Neural cell (in vitro differentiated cells): ENCODE results near the gene HERC2. TPM values are rescaled to one million over a fixed set of nuclear protein-coding genes. Genes with fewer than 3 reads are reported as not detected.

ENCODE experiments used
- H2AFZ ChIP-seq: fragments of 200-600, 300-800 bp; sonication (generic), shearing (Covaris generic); 2 replicates; pipeline ENCODE4 v1.6.0; 2014; ENCODE audit warnings: low read depth, mild to moderate bottlenecking, antibody characterized with exemption, low read length, moderate library complexity
- H3F3A ChIP-seq: fragments of 200-600 bp; shearing (Covaris generic); 2 replicates; pipeline ENCODE4 v1.6.1; 2016; ENCODE audit warnings: mild to moderate bottlenecking, moderate library complexity, mixed read lengths, antibody characterized with exemption, low read length; ENCODE audit not compliant: insufficient read depth, poor library complexity, severe bottlenecking
- H3K27ac ChIP-seq: fragments of 200-600, 300-800 bp; sonication (generic), shearing (Covaris generic); 2 replicates; pipeline ENCODE4 v1.5.1; 2014; ENCODE audit warnings: mild to moderate bottlenecking, low read length, moderate library complexity
- H3K27me3 ChIP-seq: fragments of 300-800, 200-600 bp; sonication (generic), shearing (Covaris generic); 2 replicates; pipeline ENCODE4 v1.6.0; 2014; ENCODE audit warnings: mild to moderate bottlenecking, low read depth, low read length, moderate library complexity; ENCODE audit not compliant: insufficient read depth
- H3K36me3 ChIP-seq: fragments of 300-800, 200-600 bp; sonication (generic), shearing (Covaris generic); 2 replicates; pipeline ENCODE4 v1.5.1; 2014; ENCODE audit warnings: mild to moderate bottlenecking, antibody characterized with exemption, low read length, moderate library complexity; ENCODE audit not compliant: insufficient read depth
- H3K4me2 ChIP-seq: fragments of 300-800, 200-600 bp; sonication (generic), shearing (Covaris generic); 2 replicates; pipeline ENCODE4 v1.6.0; 2014; ENCODE audit warnings: mild to moderate bottlenecking, low read length
- H3K4me3 ChIP-seq: fragments of 300-800, 200-600 bp; sonication (generic), shearing (Covaris generic); 2 replicates; pipeline ENCODE4 v1.5.1; 2014; ENCODE audit warnings: mild to moderate bottlenecking, low read length, moderate library complexity
- H3K79me2 ChIP-seq: fragments of 200-600 bp; shearing (Covaris generic); replicated peaks from 2 replicates; pipeline ENCODE4 v1.6.0; 2014; ENCODE audit warnings: mild to moderate bottlenecking, low read length, moderate library complexity; ENCODE audit not compliant: insufficient read depth
- H3K9ac ChIP-seq: fragments of 300-800, 200-600 bp; sonication (generic), shearing (Covaris generic); 2 replicates; pipeline ENCODE4 v1.6.1; 2016; ENCODE audit warnings: mild to moderate bottlenecking, low read length, mixed read lengths
- H3K9me2 ChIP-seq: fragments of 200-600 bp; shearing (Covaris generic); 2 replicates; pipeline ENCODE4 v1.6.1; 2016; ENCODE audit warnings: mild to moderate bottlenecking, low read length, mixed read lengths; ENCODE audit not compliant: insufficient read depth
- H3K9me3 ChIP-seq: fragments of 200-600, 300-800 bp; sonication (generic), shearing (Covaris generic); 2 replicates; pipeline ENCODE4 v1.6.1; 2016; ENCODE audit warnings: mild to moderate bottlenecking, mixed run types, low read length, moderate library complexity, mixed read lengths
- H4K20me1 ChIP-seq: fragments of 200-600 bp; shearing (Covaris generic); 2 replicates; pipeline ENCODE4 v1.6.1; 2016; ENCODE audit warnings: mild to moderate bottlenecking, mixed run types; ENCODE audit not compliant: insufficient read depth
- EP300 ChIP-seq: fragments of 450-650 bp; conservative IDR thresholded peaks from 2 replicates; pipeline ENCODE4 v1.6.1; 2014; ENCODE audit warnings: antibody characterized with exemption, mild to moderate bottlenecking, moderate library complexity; ENCODE audit not compliant: poor library complexity, severe bottlenecking
- EZH2 ChIP-seq: fragments of 200-600, 300-800 bp; shearing (Covaris generic), sonication (generic); IDR thresholded peaks from 2 replicates; pipeline ENCODE4 v1.6.1; 2014; ENCODE audit warnings: antibody characterized with exemption, low read length, borderline replicate concordance, mild to moderate bottlenecking; ENCODE audit not compliant: insufficient read depth, poor library complexity, severe bottlenecking
- MXI1 ChIP-seq: fragments of 450-650 bp; conservative IDR thresholded peaks from 2 replicates; pipeline ENCODE4 v1.6.1; 2014; ENCODE audit warnings: antibody characterized with exemption, mild to moderate bottlenecking; ENCODE audit not compliant: poor library complexity, severe bottlenecking
- POLR2AphosphoS5 ChIP-seq: IDR thresholded peaks from 2 replicates; pipeline ENCODE4 v1.6.1; 2012
- RAD21 ChIP-seq: fragments of 450-650 bp; conservative IDR thresholded peaks from 2 replicates; pipeline ENCODE4 v1.6.1; 2014; ENCODE audit warnings: antibody characterized with exemption, mild to moderate bottlenecking, moderate library complexity
- SMC3 ChIP-seq: fragments of 450-650 bp; conservative IDR thresholded peaks from 2 replicates; pipeline ENCODE4 v1.6.1; 2014; ENCODE audit warnings: antibody characterized with exemption, mild to moderate bottlenecking, moderate library complexity; ENCODE audit not compliant: poor library complexity
- TAF1 ChIP-seq: IDR thresholded peaks from 2 replicates; pipeline ENCODE4 v1.6.1; 2012; ENCODE audit warnings: low read depth
- polyA plus RNA-seq: library from polyadenylated mRNA; depleted of rRNA; stranded (reverse); fragments of >200 nt; gene quantifications from 2 replicates; pipeline ENCODE4 v1.2.3, GENCODE V29; 2014
- TF ChIP-seq, protein P1 (sequence below): IDR thresholded peaks from 2 replicates; pipeline ENCODE4 v1.6.1; 2012; ENCODE audit warnings: borderline replicate concordance
- TF ChIP-seq, protein P2 (sequence below): fragments of 450-650 bp; IDR thresholded peaks from 2 replicates; pipeline ENCODE4 v1.5.1; 2014; ENCODE audit warnings: antibody characterized with exemption, mild to moderate bottlenecking, moderate library complexity; ENCODE audit not compliant: poor library complexity, severe bottlenecking

The HERC2 gene
- polyA plus RNA-seq, 1 donor from 2014 or later = 47.3 TPM

DNA sequence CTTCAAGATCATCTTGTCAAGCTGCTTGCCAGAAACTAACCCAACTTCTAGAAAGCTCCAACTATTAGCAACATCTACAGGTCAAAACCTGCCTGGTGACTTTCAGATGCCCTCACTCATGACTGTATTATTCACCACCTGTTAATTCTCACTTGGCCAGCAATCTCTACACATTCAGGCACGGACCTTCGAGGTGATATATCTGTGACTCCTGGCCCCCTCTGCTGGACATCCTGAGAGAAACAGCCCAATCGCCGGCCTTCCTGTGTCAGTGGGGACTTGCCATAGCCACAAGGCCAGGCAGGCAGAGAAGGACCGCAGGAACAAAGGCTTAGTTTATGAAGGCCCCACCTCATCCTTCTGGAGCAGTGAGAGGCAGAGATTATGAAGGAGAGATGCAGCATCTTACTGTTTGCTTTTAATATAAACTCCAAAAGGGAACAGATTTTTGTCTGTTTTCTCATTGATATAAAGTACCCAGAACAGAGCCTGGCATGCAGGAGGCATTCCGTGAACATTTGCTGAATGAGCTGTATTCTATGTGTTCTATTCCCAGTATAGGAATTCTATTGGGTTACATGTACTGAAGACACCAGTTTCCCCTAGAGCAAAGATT is 198.5 kb downstream of the HERC2 start:
- Histone ChIP-seq H3K9ac (no peak overlapping the region), H2AFZ (no peak overlapping the region), H3K27ac (no peak overlapping the region)

DNA sequence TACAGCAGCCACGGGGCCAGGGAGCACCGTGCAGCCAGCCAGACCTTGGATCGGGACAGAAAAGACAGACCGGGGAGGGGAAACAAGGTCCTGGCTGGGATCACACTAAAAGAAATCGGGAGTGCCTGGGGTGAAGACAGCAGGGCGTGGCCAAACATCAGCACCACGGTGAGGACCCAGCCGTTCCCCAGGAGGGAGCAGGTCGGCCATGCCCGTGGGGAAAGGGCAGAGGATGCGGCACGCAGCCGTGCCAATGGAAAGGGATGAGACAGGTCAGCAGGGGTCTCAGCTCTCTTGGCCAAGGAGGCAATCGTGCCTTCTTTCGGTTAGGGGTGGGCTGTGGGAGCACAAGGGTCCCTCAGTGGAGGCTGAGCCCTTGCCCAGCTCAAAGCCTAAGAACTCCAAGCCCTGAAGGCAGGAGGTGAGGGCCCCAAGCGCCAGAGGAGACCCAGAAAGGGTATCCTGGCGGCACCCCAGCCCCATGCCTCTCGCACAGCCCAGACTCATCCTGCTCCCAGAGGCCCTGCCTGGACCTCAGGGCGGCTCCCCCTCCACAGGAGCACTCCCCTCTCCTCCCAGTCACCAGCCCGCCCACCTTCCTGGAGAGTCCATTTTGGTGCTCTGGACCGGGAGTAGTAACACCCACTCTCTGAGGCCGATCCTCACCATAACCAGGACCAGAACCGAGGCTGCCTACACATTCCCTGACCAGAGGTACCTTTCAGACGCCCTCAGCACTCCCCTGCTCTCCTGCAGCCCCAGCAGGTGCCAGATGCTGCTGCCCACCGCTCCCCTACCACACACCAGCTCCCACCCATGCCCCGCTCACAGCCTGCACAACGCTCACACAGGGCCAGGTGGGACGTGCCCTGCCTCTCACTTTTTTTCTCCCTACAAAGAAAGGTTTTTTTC is 199.7 kb downstream of the HERC2 start:
- no peak overlapping the region for H3K27ac ChIP-seq
- no peaks in the 10 kb centered on the region for H3F3A ChIP-seq
- no peaks in the 10 kb centered on the region for H4K20me1 ChIP-seq
- peaks cover 6% of the 10 kb centered on the region for H3K36me3 ChIP-seq
- H3K9me2 ChIP-seq = no peaks in the 10 kb centered on the region
- TF ChIP-seq POLR2AphosphoS5 = no peak
- TF ChIP-seq, protein P1, sequence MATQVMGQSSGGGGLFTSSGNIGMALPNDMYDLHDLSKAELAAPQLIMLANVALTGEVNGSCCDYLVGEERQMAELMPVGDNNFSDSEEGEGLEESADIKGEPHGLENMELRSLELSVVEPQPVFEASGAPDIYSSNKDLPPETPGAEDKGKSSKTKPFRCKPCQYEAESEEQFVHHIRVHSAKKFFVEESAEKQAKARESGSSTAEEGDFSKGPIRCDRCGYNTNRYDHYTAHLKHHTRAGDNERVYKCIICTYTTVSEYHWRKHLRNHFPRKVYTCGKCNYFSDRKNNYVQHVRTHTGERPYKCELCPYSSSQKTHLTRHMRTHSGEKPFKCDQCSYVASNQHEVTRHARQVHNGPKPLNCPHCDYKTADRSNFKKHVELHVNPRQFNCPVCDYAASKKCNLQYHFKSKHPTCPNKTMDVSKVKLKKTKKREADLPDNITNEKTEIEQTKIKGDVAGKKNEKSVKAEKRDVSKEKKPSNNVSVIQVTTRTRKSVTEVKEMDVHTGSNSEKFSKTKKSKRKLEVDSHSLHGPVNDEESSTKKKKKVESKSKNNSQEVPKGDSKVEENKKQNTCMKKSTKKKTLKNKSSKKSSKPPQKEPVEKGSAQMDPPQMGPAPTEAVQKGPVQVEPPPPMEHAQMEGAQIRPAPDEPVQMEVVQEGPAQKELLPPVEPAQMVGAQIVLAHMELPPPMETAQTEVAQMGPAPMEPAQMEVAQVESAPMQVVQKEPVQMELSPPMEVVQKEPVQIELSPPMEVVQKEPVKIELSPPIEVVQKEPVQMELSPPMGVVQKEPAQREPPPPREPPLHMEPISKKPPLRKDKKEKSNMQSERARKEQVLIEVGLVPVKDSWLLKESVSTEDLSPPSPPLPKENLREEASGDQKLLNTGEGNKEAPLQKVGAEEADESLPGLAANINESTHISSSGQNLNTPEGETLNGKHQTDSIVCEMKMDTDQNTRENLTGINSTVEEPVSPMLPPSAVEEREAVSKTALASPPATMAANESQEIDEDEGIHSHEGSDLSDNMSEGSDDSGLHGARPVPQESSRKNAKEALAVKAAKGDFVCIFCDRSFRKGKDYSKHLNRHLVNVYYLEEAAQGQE = no peak
- TF ChIP-seq, protein P2, sequence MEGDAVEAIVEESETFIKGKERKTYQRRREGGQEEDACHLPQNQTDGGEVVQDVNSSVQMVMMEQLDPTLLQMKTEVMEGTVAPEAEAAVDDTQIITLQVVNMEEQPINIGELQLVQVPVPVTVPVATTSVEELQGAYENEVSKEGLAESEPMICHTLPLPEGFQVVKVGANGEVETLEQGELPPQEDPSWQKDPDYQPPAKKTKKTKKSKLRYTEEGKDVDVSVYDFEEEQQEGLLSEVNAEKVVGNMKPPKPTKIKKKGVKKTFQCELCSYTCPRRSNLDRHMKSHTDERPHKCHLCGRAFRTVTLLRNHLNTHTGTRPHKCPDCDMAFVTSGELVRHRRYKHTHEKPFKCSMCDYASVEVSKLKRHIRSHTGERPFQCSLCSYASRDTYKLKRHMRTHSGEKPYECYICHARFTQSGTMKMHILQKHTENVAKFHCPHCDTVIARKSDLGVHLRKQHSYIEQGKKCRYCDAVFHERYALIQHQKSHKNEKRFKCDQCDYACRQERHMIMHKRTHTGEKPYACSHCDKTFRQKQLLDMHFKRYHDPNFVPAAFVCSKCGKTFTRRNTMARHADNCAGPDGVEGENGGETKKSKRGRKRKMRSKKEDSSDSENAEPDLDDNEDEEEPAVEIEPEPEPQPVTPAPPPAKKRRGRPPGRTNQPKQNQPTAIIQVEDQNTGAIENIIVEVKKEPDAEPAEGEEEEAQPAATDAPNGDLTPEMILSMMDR = no peak
- TF ChIP-seq EZH2 = no peak
- no peak for TF ChIP-seq EP300
- no peak for TF ChIP-seq SMC3
- TF ChIP-seq RAD21 = no peak
- H2AFZ ChIP-seq = no peak overlapping the region
- no peak overlapping the region for H3K4me2 ChIP-seq
- no peaks in the 10 kb centered on the region for H3K79me2 ChIP-seq
- no peaks in the 10 kb centered on the region for H3K9me3 ChIP-seq
- H3K27me3 ChIP-seq = no peaks in the 10 kb centered on the region
- no peak overlapping the region for H3K9ac ChIP-seq
- H3K4me3 ChIP-seq = no peak overlapping the region

More for the DNA sequence above, 198.5 kb downstream of the HERC2 start:
- Histone ChIP-seq H3K4me3 (no peak overlapping the region), H3K9me3 (no peaks in the 10 kb centered on the region), H3F3A (no peaks in the 10 kb centered on the region), H3K27me3 (no peaks in the 10 kb centered on the region), H3K4me2 (no peak overlapping the region), H3K79me2 (no peaks in the 10 kb centered on the region), H4K20me1 (no peaks in the 10 kb centered on the region), H3K9me2 (no peaks in the 10 kb centered on the region), H3K36me3 (peaks cover 6% of the 10 kb centered on the region)
- TF ChIP-seq EP300 = no peak
- no peak for TF ChIP-seq TAF1
- TF ChIP-seq EZH2 = no peak
- no peak for TF ChIP-seq MXI1
- TF ChIP-seq, protein P1 = no peak
- peak; percentile 86 for TF ChIP-seq RAD21
- TF ChIP-seq, protein P2 = peak; percentile 79
- peak; percentile 91 for TF ChIP-seq SMC3
- no peak for TF ChIP-seq POLR2AphosphoS5
